IPS DF 6.9 (cell line): ENCODE results near the gene PARVB.
"Not testable (repeated sequence)": the region's sequence is repeated elsewhere in the genome, so short reads cannot be mapped to it uniquely, and the experiment has no call there.

Source experiments
- DNase-seq: peaks from one replicate; pipeline ENCODE4 v3.0.0-alpha.2; 2013; ENCODE audit warnings: low read depth, low spot score
- H3K27ac ChIP-seq: one replicate; pipeline ENCODE4 v1.5.1; 2013; ENCODE audit warnings: low read length, control low read depth
- H3K27me3 ChIP-seq: 2 replicates; pipeline ENCODE4 v1.6.1; 2013; ENCODE audit warnings: mild to moderate bottlenecking, low read length; ENCODE audit not compliant: control insufficient read depth, insufficient read depth
- H3K36me3 ChIP-seq: 2 replicates; pipeline ENCODE4 v1.6.1; 2013; ENCODE audit warnings: low read length; ENCODE audit not compliant: control insufficient read depth, insufficient read depth
- H3K4me1 ChIP-seq: 2 replicates; pipeline ENCODE4 v1.6.1; 2013; ENCODE audit warnings: low read length; ENCODE audit not compliant: control insufficient read depth, insufficient read depth
- H3K4me3 ChIP-seq: 2 replicates; pipeline ENCODE4 v1.5.1; 2013; ENCODE audit warnings: mild to moderate bottlenecking, low read length
- H3K9me3 ChIP-seq: 2 replicates; pipeline ENCODE4 v1.6.1; 2013; ENCODE audit warnings: low read length, inconsistent platforms; ENCODE audit not compliant: control insufficient read depth, insufficient read depth
- WGBS: extraction: QIAGEN DNeasy Blood & Tissue Kit; methylation state at CpG from one replicate; pipeline ENCODE4 v1.1.7; 2013; ENCODE audit warnings: mixed read lengths, missing lambda C conversion rate; ENCODE audit not compliant: insufficient read length, insufficient coverage; 5-methylcytosine and 5-hydroxymethylcytosine counted together

Gene PARVB

DNA sequence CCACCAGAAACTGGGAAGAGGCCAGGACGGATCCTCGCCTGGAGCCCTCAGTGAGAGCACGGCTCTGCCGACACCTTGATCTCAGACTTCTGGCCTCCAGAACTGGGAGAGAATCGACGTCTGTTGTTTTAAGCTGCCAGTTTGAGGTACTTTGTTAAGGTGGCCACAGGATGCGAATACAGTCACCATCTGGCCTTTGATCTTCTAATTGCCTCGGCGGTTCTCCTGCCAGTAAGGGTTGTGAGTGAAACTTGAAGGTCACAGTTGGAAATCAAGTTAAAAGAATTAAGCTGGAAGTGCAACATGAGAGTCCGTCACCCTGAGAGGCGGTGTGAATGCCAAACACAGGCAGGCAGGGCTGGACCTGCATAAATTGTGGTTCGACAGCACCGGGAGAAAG, 27.9 kb downstream of the PARVB start:
- no CpG with 5 or more reads among the region's 13 CpGs for WGBS
- Histone ChIP-seq H3K36me3 (no peaks in the 10 kb centered on the region), H3K9me3 (no peaks in the 10 kb centered on the region), H3K27me3 (no peaks in the 10 kb centered on the region), H3K27ac (no peak overlapping the region), H3K4me1 (peaks cover 3% of the 10 kb centered on the region; the same call in 1 of the 2 replicates), H3K4me3 (no peak overlapping the region)
- no peak for DNase-seq

GRCh38 chr22:44055805-44056204, 31.7 kb downstream of the PARVB start:
- no CpG with 5 or more reads among the region's 16 CpGs for WGBS

DNA sequence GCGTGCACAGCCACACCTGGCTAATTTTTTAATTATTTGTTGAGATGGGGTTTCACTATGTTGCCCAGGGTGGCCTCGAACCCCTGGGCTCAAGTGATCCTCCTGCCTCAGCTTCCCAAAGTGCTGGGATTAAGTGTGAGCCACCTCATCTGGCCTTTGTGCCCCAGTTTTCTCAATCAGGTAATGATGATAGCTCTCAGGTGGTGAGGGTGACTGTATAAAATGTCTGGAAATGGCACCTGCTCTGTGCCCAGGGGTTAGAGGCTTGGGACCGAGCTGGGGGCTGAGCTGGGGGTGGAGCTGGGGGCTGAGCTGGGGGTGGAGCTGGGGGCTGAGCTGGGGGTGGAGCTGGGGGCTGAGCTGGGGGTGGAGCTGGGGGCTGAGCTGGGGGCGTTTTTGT, 32.5 kb downstream of the PARVB start:
- no CpG with 5 or more reads among the region's 4 CpGs for WGBS
- H3K27me3 ChIP-seq, H3K27ac ChIP-seq, DNase-seq, H3K4me3 ChIP-seq, H3K9me3 ChIP-seq, H3K4me1 ChIP-seq, H3K36me3 ChIP-seq: not testable (repeated sequence)

More at GRCh38 chr22:44055805-44056204, 31.7 kb downstream of the PARVB start:
- H3K27ac ChIP-seq: no peak overlapping the region
- no peaks in the 10 kb centered on the region for H3K36me3 ChIP-seq
- DNase-seq: no peak
- peaks cover 3% of the 10 kb centered on the region; the same call in 1 of the 2 replicates for H3K4me1 ChIP-seq
- H3K9me3 ChIP-seq: no peaks in the 10 kb centered on the region
- no peak overlapping the region for H3K4me3 ChIP-seq
- H3K27me3 ChIP-seq: no peaks in the 10 kb centered on the region

- H3K4me3 ChIP-seq: no peak overlapping the region
- WGBS: no CpG with 5 or more reads among the region's 11 CpGs
- no peaks in the 10 kb centered on the region for H3K36me3 ChIP-seq
- no peak for DNase-seq
- H3K9me3 ChIP-seq: no peaks in the 10 kb centered on the region
- no peak overlapping the region for H3K27ac ChIP-seq
- H3K4me1 ChIP-seq: no peaks in the 10 kb centered on the region
- no peaks in the 10 kb centered on the region for H3K27me3 ChIP-seq
Observed at GRCh38 chr22:44057401-44057987, 33.4 kb downstream of the PARVB start.

DNA sequence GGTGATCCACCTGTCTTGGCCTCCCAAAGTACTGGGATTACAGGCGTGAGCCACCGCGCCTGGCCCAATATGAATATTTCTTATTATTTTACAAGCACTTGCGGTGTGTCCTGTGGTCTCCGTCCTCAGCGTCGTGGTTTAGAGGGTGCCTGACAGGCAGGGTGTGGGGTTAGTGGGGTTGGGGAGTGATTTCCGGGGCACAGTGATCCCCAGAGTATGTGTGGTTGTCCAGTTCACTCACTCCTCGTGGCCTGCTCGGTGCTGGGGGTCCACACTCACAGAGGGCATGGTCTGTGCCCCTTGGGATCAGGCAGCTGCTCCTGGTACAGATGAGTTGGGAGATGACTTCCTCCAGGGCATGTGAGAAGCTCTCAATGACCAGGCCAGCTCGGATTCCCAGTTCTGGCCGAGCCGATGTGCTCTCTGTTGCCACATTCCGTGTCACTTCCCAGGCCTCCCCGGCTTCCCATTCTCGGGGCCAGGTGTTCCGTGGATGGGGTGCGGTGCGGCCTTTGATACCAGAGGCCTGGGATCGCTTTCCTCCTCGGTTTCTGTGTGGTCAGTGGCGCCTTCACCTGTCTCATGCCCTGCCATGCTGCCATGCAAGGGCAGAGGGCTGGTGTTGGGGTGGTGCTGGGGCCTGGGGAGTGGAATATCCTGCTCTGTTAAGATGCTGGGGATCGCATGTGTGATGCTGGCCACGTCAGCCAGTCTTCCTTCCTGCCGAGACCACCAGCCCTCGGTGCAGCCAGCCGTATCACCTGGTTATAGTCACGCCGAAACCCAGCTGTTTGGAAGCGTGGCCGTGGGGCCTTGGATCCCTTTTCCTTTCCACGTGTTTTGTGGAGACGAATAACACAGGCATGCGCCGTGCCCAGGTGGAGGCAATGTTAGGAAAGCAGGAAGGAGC, 39.6 kb downstream of the PARVB start:
- Histone ChIP-seq H3K36me3 (no peaks in the 10 kb centered on the region), H3K27ac (no peak overlapping the region), H3K4me3 (no peak overlapping the region), H3K9me3 (no peaks in the 10 kb centered on the region), H3K4me1 (peaks cover 2% of the 10 kb centered on the region), H3K27me3 (no peaks in the 10 kb centered on the region)
- WGBS: no CpG with 5 or more reads among the region's 35 CpGs
- no peak for DNase-seq

GRCh38 chr22:44067033-44067432, 42.9 kb downstream of the PARVB start:
- no CpG with 5 or more reads among the region's 5 CpGs for WGBS
- Histone ChIP-seq H3K27ac (no peak overlapping the region), H3K4me1 (peaks cover 2% of the 10 kb centered on the region), H3K4me3 (no peak overlapping the region), H3K9me3 (no peaks in the 10 kb centered on the region), H3K36me3 (no peaks in the 10 kb centered on the region), H3K27me3 (no peaks in the 10 kb centered on the region)
- DNase-seq: no peak

GRCh38 chr22:44067901-44068300, 43.8 kb downstream of the PARVB start:
- no CpG with 5 or more reads among the region's 10 CpGs for WGBS

DNA sequence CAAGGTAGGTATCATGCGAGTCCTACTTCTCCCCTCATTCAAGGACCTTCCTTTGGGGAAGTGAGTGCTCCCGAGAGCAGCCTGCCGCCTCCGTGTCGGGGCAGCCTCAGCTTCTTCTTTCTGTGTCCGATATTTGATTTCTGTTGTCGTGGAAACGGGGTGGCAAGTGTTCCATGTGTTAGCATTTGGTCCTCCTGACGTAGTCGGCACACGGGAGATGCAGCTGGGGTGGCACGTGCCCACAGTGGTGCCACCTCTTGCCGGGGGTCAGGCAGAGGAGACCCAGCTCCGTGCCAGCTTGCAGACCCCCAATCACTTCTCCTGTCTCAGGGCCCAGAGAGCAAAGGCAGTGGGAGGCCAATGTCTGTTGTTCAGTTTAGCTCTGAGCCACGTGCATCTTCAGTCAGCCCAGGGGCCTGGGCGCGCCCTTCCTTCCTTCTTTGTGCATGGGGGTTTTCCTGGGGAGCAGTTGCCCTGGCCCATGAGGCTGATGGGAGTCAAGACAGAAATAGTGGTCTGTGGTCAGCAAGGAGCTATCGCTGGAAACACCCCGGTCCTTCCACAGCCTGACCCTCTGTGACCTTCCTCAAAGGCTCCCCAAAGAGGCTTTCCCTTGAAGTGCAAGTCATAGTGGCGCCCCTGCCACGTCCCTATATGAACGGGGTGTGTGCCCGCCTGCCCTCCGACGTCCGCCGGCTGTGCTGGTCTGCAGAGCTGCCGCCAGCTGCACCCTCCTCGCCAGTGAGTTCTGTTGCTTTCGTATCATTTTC, 44.5 kb downstream of the PARVB start:
- no peaks in the 10 kb centered on the region for H3K9me3 ChIP-seq
- peaks cover 2% of the 10 kb centered on the region for H3K4me1 ChIP-seq
- no CpG with 5 or more reads among the region's 30 CpGs for WGBS
- no peak overlapping the region for H3K27ac ChIP-seq
- DNase-seq: no peak
- H3K27me3 ChIP-seq: no peaks in the 10 kb centered on the region
- H3K4me3 ChIP-seq: no peak overlapping the region
- H3K36me3 ChIP-seq: no peaks in the 10 kb centered on the region

More at GRCh38 chr22:44067901-44068300, 43.8 kb downstream of the PARVB start:
- Histone ChIP-seq H3K9me3 (no peaks in the 10 kb centered on the region), H3K36me3 (no peaks in the 10 kb centered on the region), H3K27ac (no peak overlapping the region), H3K4me3 (no peak overlapping the region), H3K27me3 (no peaks in the 10 kb centered on the region), H3K4me1 (peaks cover 2% of the 10 kb centered on the region)
- DNase-seq: no peak

DNA sequence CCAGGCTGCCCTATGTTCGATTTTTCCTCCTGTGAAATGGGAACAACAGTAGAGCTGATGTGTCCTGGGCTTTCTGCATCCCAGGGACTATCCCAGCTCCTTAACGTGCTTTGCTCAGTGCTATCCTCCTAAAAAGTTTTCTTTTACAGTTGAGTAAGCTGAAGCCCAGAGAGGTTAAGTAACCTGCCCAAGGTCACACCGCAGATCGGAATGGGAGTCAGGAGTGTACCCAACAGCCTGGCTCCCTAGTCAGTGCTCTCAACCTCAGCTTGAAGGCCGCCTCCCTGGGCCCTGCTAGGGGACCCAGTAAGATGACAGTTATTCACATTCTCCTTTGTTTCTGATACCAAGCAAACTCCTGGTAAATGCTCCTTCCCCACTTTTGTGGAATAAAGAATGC, 45.9 kb downstream of the PARVB start:
- Histone ChIP-seq H3K36me3 (no peaks in the 10 kb centered on the region; the same call in 1 of the 2 replicates), H3K4me1 (peaks cover 2% of the 10 kb centered on the region), H3K27ac (no peak overlapping the region), H3K4me3 (no peak overlapping the region), H3K9me3 (no peaks in the 10 kb centered on the region), H3K27me3 (no peaks in the 10 kb centered on the region)
- no CpG with 5 or more reads among the region's 5 CpGs for WGBS
- DNase-seq: no peak

DNA sequence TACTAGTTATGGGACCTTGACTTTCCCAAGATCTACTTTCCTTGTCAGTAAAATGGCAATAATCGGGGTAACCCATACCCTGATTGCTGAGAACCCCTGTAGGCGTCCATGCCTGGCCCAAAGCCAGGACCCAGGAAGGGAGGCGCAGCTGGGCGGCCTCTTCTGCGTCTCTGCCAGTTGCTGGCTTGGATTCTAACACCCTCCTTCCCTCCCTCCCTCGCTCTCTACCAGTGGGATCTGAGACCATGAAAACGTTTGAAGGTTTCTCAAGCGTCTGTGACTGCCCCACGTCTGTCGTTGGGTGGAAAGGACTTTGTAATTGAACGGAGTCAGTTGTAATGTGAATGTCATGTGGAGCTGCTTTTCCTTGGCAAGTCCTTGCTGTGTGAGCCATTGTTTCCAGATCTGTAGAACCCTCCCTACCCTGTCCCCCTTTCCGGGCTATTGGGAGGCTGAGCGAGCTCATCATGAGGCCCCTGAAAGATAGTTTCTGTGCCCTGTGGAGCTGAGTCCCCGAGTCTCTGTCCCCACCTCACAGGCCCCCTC, 47.8 kb downstream of the PARVB start:
- Histone ChIP-seq H3K4me1 (peaks cover 2% of the 10 kb centered on the region), H3K36me3 (no peaks in the 10 kb centered on the region; the same call in 1 of the 2 replicates), H3K27me3 (no peaks in the 10 kb centered on the region), H3K4me3 (no peak overlapping the region), H3K27ac (no peak overlapping the region), H3K9me3 (no peaks in the 10 kb centered on the region)
- no CpG with 5 or more reads among the region's 14 CpGs for WGBS
- DNase-seq: no peak
